NCI-H1048 (cell line): ENCODE measurements around the gene TUSC2.
"Not testable (repeated sequence)": the region's sequence is repeated elsewhere in the genome, so short reads cannot be mapped to it uniquely, and the experiment has no call there.

Experiments used
- DNase-seq: peaks from one replicate; lab custom pipeline; 2025; lab: John Stamatoyannopoulos, UW

The TUSC2 gene

DNA sequence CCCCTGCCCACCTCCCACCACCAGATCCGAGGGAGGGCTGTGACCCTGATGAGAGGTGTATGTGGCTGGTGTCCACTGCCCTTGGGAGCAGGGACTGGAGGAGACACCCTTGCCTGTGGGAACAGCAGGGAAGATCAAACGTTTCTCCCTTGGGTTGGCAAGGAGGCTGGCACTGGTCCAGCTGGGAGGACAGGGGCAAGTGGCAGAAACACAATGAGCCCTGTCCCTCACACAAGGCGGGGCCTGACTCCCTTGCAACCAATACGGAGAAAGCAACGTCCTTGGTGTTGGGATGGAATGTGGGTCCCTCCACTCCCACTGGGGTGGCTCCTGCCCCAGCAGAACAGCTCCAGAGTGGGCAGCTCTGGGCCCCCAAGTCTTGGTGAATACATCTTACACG is 10.7 kb downstream of the TUSC2 start:
- no peak for DNase-seq

GRCh38 chr3:50316657-50317242 is 11.3 kb downstream of the TUSC2 start:
- DNase-seq, result no peak

DNA sequence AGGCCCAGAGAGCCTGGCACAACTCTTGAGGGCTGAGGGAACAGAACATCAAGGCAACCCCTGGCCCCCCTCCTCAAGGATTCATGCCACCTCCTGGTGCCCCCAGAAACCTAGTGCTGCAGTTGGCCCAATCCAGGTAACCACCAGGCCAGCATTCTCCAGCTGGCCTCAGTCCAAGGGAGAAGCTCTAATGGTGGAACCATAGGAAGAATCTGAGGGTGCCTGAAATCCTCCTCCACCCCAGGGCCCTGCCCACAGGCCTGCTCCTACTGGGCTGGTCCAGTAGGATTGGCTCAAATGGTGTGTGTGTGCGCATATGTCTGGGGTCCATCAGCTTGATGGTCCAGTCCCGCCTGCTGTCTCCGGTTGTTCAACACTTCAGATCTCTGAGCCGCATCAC is 13.2 kb downstream of the TUSC2 start:
- DNase-seq, result no peak

DNA sequence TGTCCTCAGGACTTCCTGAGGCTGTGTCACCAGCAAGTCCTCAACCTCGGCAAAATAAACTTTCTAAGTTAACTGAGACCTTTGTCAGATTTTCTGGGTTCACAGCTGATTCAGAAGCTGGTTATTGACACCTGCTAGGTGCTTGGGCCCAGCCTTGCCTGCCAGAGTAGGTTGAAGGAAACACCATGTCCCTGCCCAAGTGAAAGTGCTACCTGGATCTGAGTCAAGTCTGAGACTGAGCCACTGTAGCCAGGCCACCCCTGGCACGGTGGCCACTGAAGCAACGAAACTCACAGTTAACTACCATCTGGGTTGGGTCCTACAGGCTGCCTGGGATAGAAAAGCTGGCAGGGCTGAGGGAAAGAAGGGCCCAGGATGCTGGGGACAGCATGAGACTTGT is 13.7 kb downstream of the TUSC2 start:
- DNase-seq, result no peak

- DNase-seq, result not testable (repeated sequence)
Measured at GRCh38 chr3:50312041-50312440, 16.0 kb downstream of the TUSC2 start.

GRCh38 chr3:50304601-50305000 is 23.4 kb downstream of the TUSC2 start:
- DNase-seq, result no peak

- DNase-seq, result no peak
Measured at GRCh38 chr3:50303013-50303815, 24.8 kb downstream of the TUSC2 start, which contains the start of gene HYAL1. HYAL1 (minus strand) TSS chr3:50303574; CDS start chr3:50302956, 618 bp downstream.

DNA sequence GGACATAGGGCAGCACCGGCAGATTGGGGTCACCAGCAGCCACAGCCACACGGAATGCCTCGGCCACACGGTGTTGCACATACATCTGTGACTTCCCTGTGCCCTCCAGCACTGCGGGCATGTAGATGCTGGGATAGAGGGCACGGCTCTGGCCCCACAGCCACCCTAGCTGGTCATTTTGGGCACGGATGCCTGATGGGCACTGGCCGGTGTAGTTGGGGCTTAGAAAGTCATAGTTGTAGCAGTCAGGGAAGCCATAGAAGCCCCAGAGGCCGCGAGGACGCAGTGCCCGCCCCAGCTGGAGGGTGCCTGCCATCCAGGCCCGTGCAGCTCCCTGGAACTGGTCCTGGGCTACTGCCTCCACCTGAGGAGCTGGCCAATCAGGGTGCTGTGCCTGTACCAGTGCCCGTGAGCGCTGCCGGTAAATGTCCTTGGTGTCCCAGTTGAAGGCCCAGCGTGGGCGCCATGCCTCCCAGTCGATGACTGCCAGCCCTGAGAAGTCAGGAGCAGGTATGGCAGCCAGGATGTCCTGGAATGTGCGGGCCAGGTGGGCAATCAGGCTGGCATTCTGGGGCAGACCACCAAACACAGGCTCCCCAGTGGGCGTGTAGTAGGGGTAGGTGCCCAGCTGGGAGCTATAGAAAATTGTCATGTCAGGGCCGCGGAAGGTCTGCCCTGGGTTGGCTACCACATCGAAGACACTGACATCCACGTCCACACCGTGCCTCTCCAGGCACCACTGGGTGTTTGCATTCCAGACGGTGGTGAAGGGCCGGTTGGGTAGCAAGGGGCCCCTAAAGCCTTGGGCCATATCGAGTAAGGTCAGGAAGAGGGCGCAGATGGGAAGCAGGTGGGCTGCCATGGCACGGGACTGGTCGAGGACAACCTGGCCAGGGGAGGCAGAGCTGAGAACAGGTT is 25.7 kb downstream of the TUSC2 start:
- DNase-seq, result no peak

- DNase-seq, result no peak
Measured at GRCh38 chr3:50300681-50301254, 27.3 kb downstream of the TUSC2 start.

- DNase-seq, result no peak
Measured at GRCh38 chr3:50299929-50300680, 27.9 kb downstream of the TUSC2 start.

- no peak for DNase-seq
Measured at GRCh38 chr3:50299638-50299928, 28.4 kb downstream of the TUSC2 start.

GRCh38 chr3:50298836-50299637 is 29.0 kb downstream of the TUSC2 start, which contains the start of the genes HYAL3 and NAA80:
HYAL3 (minus strand) TSS chr3:50299405; CDS start chr3:50295602, 3,803 bp downstream.
NAA80 (minus strand) TSS chr3:50299405; CDS start chr3:50297463, 1,942 bp downstream.
- peak; percentile 95 for DNase-seq

- DNase-seq, result no peak
Measured at GRCh38 chr3:50297896-50298725, 29.9 kb downstream of the TUSC2 start.

DNA sequence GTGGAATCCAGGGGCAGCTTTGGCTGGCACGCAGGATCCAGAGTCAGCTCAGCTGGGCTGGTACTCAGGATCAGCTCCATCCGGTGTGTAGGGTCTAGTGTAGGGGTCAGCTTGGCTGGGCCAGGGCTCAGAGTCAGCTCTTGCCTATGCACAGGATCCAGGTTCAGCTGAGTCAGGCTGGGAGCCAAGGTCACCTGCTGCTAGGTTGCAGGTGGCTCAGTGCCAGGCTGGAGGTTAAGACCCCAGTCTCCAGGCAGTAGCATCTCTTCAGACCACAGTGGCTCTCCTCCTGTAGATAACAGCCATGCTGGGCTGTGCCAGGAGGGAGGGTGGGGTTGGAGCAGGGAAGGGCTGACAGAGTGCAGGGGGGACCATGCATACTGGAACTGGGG is 30.6 kb downstream of the TUSC2 start:
- no peak for DNase-seq

DNA sequence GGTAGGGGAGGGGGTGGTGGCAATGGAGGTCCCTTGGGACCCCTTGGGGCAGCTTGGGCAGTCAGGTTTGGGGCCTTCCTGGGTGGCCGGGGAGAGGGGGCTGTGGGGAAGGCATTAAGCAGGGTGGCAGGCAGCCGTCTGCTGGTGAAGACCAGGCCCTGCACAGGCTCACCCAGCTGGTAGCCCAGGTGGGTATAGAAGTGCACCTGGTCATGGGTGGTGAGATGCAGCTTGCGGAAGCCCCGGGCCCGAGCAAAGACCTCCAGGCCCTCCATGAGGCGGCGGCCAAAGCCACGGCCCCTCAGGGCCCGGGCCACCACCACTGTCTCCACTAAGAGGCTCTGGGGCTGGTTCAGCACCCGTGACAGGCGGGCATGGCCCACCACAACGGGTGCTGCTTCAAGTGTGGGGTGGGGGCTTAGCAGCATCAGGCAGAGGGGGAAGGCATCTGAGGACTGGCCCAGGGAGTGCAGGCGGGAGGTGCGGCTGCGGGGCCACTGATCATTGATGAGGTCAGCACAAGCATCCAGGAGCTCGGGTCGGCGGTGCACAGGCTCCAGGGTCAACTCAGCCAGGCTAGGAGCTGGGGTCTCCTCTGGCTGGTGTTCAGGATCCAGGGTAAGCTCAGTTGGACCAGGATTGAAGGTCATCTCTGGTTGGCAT is 31.2 kb downstream of the TUSC2 start:
- no peak for DNase-seq

DNA sequence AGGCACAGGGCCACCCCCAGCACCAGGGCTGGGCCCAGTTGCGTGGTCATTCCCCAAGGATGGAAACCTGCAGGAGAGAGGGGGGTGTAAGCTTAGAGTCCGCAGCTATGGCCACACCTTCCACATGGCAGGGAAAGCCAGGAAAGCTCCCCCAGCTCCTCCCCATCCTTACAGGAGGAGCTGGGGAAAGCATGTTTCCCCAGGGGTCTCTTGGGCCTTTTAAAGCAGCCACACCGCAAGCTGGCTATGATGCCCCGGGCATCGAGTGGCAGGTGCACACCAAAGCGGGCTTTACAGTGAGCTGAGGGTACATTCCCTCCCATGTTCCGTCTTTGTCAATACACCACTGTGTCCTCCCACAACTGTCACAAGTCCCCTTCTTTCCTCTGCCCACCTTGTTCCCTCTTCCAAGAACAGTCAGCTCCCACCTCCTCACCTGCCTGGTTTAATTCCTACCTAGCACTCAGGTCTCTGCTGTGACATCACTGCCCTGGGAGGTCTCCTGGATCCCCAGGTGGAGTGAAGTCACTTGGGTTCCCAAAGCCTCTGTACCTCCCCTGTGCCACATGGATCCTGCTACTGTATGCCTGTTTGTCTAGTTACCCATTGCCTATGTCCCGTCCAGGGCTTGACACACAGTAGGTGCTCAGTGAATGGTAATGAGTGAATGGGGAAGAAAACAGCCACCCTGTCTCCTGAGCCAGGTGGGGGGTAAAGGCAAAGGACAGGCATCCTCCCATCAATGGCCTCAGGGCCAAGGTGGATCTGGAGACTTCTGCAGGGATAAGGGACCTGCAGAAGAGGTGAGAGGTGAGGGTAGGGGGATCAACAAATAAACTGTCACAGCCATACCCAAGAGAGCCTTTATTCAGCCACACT is 32.2 kb downstream of the TUSC2 start:
- no peak for DNase-seq

GRCh38 chr3:50294492-50295403 is 33.3 kb downstream of the TUSC2 start:
- no peak for DNase-seq
